ENCODE measurements around the gene TTLL7.
"Not testable (repeated sequence)": the region's sequence is repeated elsewhere in the genome, so short reads cannot be mapped to it uniquely, and the experiment has no call there.

The TTLL7 gene

DNA sequence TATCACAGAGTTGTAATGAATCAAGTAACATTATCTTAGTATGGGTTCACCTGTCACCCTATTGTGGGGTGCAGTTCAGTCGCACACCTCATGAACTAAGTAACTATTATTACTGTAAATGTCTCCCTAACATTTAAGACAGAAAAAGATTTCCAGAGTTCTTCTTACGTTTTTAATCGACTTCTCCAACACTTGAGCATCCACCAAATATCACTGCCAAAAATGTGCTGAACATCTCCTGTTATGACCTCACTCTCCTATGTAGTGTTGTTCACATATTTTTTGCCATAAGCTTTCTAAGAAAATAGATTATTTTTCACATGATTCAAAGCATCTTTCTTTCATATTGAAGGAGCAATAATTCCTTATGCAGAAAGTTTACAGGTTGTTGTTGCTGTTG, 1.3 kb downstream of the TTLL7 start:
- no peak for DNase-seq

DNA sequence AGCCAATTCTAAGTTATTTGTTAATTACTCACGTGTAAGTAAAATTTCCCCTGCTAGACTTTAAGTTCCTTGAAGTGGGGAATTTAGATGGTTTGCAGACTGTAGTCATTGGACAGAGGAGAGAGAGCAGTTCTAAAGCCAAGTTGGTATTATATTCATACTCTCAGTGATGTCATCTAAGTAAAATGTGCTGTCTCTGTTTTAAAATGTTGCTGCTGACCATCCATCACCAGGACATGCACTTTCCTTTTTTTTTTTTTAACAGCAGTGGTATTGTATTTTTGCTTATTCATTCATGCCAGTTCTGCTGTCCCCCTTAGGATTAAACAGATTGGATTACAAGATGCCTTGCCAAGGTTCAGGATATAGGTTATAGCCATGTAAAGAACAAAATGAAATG, 2.3 kb downstream of the TTLL7 start:
- no peak for DNase-seq

DNA sequence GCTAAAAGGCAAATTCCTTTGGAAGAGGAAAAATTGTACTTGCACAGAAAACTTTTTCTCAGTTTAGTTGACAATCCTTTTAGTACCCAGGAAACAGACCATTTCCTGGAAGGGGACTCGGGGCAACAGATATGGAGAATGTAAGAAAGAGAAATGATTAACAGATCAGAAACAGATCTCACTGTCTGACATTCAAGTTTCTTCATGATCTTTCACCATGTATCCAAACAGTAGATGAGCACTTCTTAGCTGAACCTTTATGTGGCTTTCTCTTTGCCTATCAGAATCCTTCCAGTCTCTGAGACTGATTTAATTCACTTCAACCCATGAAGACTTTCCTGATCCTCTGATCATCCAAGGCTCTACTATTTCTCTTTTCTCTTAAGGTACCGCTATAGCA, 2.7 kb downstream of the TTLL7 start:
- DNase-seq: no peak

- no peak for DNase-seq
Measured at GRCh38 chr1:83995649-83996048, 3.3 kb downstream of the TTLL7 start.

GRCh38 chr1:83994111-83994510, 4.8 kb downstream of the TTLL7 start:
- no peak for DNase-seq

- DNase-seq: no peak
Measured at GRCh38 chr1:83990734-83991133, 8.2 kb downstream of the TTLL7 start.

- DNase-seq: no peak
Measured at GRCh38 chr1:83985048-83985447, 13.9 kb downstream of the TTLL7 start.

DNA sequence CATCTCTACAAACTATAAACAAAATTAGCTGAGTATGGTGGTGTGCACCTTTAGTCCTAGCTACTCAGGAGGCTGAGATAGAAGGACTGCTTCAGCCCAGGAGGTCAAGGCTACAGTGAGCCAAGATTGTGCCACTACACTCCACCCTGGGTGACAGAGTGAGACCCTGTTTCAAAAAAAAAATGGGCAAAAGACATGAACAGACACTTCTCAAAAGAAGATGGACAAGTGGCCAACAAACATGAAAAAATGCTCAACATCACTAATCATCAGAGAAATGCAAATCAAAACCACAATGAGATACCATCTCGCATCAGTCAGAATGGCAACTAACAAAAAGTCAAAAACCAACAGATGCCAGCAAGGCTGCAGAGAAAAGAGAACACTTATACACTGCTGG, 15.0 kb downstream of the TTLL7 start:
- not testable (repeated sequence) for DNase-seq

GRCh38 chr1:83978056-83978455, 20.9 kb downstream of the TTLL7 start:
- no peak for DNase-seq

DNA sequence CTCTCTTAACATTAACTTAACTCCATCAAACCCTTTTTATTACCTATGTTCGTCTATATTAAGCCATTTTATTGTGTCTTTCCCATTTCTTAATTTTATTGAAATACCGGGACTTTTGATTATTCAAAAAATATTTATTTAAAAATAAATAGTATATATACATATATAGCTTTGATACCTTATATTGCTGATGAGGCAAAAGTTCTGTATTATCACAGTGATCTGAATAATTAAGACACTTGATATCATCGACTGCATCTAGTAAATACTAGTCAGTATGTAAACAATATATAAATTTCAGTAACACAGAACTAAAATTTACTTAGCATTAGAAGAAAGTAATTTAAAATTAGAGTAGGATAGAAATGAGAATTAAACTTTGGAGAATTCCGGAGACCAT, 22.0 kb downstream of the TTLL7 start:
- DNase-seq: no peak

DNA sequence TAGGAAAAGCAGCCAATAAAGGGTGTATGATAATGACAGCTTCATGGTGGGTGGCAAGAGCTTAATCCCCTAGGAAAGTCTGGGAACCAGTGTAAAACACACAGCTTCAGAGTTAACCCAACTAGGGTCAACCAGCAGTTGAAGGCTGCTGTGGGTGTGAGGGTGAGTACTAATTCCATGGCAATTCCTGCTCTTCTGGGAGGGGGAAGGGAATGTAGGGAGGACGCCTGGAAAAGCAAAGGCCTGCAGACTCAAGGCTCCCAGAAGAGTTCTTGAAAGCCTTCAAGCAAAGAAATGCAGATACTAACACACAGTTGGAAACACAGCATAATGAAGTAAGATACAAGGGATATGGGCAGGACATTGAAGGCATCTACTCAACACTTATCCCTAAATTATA, 28.1 kb downstream of the TTLL7 start:
- no peak for DNase-seq

- no peak for DNase-seq
Measured at GRCh38 chr1:83970114-83970513, 28.8 kb downstream of the TTLL7 start.

GRCh38 chr1:83967336-83967735, 31.6 kb downstream of the TTLL7 start:
- no peak for DNase-seq

DNA sequence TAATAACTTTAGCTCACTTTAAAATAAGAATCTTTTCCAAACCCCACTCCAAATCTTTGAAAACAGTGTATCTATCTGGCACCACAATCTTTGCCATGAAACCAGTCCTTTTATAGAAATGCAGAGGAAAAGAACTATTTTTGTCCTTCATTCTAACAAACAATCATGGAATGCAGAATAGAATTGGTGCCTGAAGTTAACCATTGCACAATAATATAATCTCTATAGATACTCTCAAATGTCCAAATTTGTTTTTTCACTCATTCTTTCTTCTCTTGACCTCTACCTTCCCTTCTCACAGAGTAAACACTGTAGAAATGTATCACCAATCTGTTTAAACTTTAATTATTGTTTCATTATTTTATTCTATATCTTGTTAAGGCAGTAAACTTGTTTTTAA, 34.8 kb downstream of the TTLL7 start:
- no peak for DNase-seq

GRCh38 chr1:83961571-83962295, 37.2 kb downstream of the TTLL7 start:
- DNase-seq: peak in 1 of 58 donors; percentile 43

GRCh38 chr1:83960669-83961277, 38.2 kb downstream of the TTLL7 start:
- DNase-seq: peak in 10 of 58 donors; percentile 5 to 74 (median 13)

- DNase-seq: no peak
Measured at GRCh38 chr1:83959824-83960498, 39.0 kb downstream of the TTLL7 start.

DNA sequence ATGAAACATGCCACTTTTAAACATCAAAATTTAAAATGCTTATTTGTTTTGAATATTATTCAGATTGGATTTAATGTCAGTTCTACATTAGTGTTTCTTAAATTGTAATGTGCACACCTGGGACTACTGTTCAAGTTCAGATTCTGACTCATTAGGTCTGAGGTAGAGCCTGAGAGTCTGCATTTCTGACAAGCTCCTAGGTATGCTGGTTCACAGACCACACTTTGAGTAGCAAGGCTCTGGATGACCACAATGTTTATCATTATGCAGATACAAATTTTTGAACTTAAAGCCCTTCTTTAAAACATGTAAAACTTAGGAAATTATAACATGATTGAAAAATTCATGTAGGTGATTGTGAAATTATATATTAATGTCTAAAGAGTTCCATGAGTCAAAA, 40.2 kb downstream of the TTLL7 start:
- DNase-seq: no peak

DNA sequence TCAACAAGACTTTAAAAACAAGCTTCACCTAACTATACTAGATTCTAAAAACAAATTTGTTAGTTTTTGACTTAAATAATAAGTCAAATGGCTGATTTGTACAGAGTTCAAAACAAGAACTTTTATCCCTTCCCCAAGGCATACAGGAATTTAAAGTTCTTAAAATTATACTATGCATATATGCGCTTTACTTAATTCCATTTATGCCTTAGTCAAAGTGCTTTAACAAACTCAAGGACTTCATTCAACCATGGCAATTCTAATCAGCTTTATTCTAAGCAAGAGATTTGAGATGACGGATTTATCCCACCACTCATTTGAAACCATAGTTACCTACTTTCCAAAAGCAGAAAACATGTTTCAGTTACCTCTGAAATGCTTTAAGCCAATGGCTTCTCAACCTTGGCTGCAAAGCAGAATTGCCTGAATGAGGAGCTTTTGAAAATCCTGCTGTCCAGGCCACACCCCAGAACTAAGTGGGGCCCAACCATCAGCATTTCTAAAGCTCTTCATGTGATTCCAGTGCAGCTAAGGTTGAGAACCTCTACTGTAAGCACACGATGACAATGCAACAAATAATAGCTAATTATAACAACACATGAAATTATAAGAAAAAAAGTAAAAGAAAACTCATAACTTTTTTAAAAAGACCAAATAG, 44.6 kb downstream of the TTLL7 start:
- no peak for DNase-seq

DNA sequence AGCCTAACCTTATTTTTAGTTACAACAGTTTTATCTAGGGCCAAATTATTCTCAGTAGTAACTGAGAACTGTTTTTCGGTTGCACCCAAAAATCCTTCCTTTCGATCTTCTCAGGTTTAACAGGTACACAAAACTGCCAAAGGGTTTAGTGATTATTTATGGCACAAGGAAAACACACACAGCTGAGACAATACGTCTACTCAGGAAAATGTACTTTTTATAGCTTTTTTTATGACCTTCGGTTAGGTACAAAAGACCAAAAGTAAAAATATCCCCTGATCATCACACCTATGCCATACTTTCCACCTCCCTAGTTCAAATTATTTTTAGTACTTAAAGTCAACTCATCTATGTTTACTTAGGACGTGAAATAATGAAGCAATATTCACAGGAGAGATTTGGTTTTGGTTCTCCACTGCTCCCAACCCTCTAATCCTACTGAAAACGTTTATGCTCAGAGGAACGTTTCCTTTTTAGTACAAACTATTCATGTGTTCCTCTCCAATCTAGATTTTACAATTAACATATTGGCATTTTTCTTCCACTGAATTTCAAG, 48.7 kb downstream of the TTLL7 start:
- DNase-seq: no peak

GRCh38 chr1:83942914-83943313, 56.0 kb downstream of the TTLL7 start:
- DNase-seq: no peak

DNA sequence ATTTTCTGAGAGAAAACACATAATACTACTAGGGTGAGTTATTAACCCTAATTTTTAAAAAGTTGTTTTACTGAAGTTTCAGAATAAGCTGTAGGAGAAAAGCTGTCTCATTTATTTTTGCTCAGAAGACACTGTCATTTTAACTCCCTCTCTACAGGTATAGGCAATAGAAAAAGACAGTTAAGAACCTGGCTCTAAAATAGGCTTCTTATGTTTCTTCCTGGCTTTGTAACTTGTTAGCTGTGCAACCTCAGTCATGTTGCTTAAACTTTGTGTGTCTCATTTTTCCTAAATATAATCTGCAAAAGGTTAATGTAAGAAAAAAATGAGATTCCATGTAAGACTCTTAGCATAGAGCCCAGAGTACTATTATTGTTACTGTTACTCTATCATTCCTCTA, 64.4 kb downstream of the TTLL7 start:
- DNase-seq: no peak
